HCT116 (cell line): ENCODE results near the gene PIP4K2A. TPM values are rescaled to one million over a fixed set of nuclear protein-coding genes. Genes with fewer than 3 reads are reported as not detected.

Experiments
- ATAC-seq: fragments of 200-7000 bp; cut with Tn5 transposase; 2 replicates; pipeline ENCODE4 v1.9.1; 2020; ENCODE audit warnings: mild to moderate bottlenecking, moderate library complexity
- BruUV-seq: library from RNA; stranded (reverse); fragments of 400-500 nt; replicated peaks from 2 replicates; lab custom pipeline; 2021; lab: Mats Ljungman, UMichigan
- CTCF ChIA-PET: fragments of 300-600 bp; sonication (Branson Sonifier 250); formaldehyde crosslinking; loops from one replicate; lab custom pipeline; 2021; ENCODE audit warnings: antibody characterized with exemption; lab: Charles Lee
- POLR2A ChIA-PET: fragments of 300-600, 350-600 bp; sonication (Branson Sonifier 250); formaldehyde crosslinking; loops from one replicate; lab custom pipeline; 2021; ENCODE audit warnings: antibody characterized with exemption; lab: Charles Lee
- RAD21 ChIA-PET, 2 experiments: fragments of 300-600 bp; sonication (Branson Sonifier 250); formaldehyde crosslinking; loops; one replicate each; lab custom pipeline; 2023; ENCODE audit warnings: low total read pairs in 2 of 2; ENCODE audit not compliant: uncharacterized antibody in 2 of 2, unreplicated experiment in 2 of 2, low non-redundant PET in 1 of 2; lab: Charles Lee
- DNase-seq: peaks from one replicate; pipeline ENCODE4 v3.0.0-alpha.2; 2010; ENCODE audit warnings: low read depth, low spot score
- H2AFZ ChIP-seq: fragments of 200-600 bp; shearing (Covaris generic), sonication (generic); 2 replicates; pipeline ENCODE4 v1.6.1; 2017; ENCODE audit warnings: low read depth, mixed run types, mixed read lengths, antibody characterized with exemption, low read length; ENCODE audit not compliant: poor library complexity, severe bottlenecking
- H3K27ac ChIP-seq: 2 replicates; pipeline ENCODE4 v1.5.1; 2012; ENCODE audit warnings: low read depth, low read length
- H3K27me3 ChIP-seq: fragments of 200-600 bp; sonication (generic); 2 replicates; pipeline ENCODE4 v1.6.1; 2016; ENCODE audit warnings: mixed run types, low read length, mixed read lengths; ENCODE audit not compliant: insufficient read depth
- H3K36me3 ChIP-seq, 2 experiments: fragments of 200-500 bp in 1 of 2; fragments of 200-600 bp in 1 of 2; sonication (Bioruptor generic) in 1 of 2; sonication (generic) in 1 of 2; 2 replicates each; pipeline versions ENCODE4 v1.5.1 to v1.6.1; 2014 to 2016; ENCODE audit warnings: low read length in 2 of 2, inconsistent platforms in 1 of 2, mixed read lengths in 1 of 2, mixed run types in 1 of 2; ENCODE audit not compliant: insufficient read depth in 2 of 2, control insufficient read depth in 1 of 2
- H3K4me1 ChIP-seq, 2 experiments: fragments of 200-600 bp in 1 of 2; sonication (generic) in 1 of 2; 2 replicates each; pipeline versions ENCODE4 v1.5.1 to v1.6.1; 2012 to 2017; ENCODE audit warnings: low read length in 2 of 2, inconsistent platforms in 1 of 2, mild to moderate bottlenecking in 1 of 2, mixed read lengths in 1 of 2, mixed run types in 1 of 2, moderate library complexity in 1 of 2; ENCODE audit not compliant: insufficient read depth in 2 of 2, control insufficient read depth in 1 of 2
- H3K4me2 ChIP-seq: fragments of 200-600 bp; sonication (generic); 2 replicates; pipeline ENCODE4 v1.6.1; 2017; ENCODE audit warnings: mixed run types, low read length, mixed read lengths
- H3K4me3 ChIP-seq, 2 experiments: fragments of 200-600 bp in 1 of 2; sonication (generic) in 1 of 2; replicated peaks in 1 of 2; 2 replicates each; pipeline ENCODE4 v1.5.1; 2011 to 2016; ENCODE audit warnings: low read length in 2 of 2, control low read depth in 1 of 2, low read depth in 1 of 2, mild to moderate bottlenecking in 1 of 2, mixed read lengths in 1 of 2, mixed run types in 1 of 2
- H3K79me2 ChIP-seq: fragments of 200-600 bp; sonication (generic); 2 replicates; pipeline ENCODE4 v1.6.1; 2017; ENCODE audit warnings: mild to moderate bottlenecking, mixed run types, low read length, moderate library complexity, mixed read lengths; ENCODE audit not compliant: insufficient read depth
- H3K9ac ChIP-seq: fragments of 200-600 bp; sonication (generic); 2 replicates; pipeline ENCODE4 v1.6.1; 2016; ENCODE audit warnings: low read length, mixed read lengths
- H3K9me2 ChIP-seq: fragments of 200-600 bp; sonication (generic), shearing (Covaris generic); 2 replicates; pipeline ENCODE4 v1.6.1; 2017; ENCODE audit warnings: mixed run types, mild to moderate bottlenecking, moderate library complexity; ENCODE audit not compliant: insufficient read depth
- H3K9me3 ChIP-seq, 2 experiments: fragments of 200-500 bp in 1 of 2; fragments of 200-600 bp in 1 of 2; sonication (Bioruptor generic) in 1 of 2; sonication (generic) in 1 of 2; 2 replicates each; pipeline ENCODE4 v1.6.1; 2014 to 2017; ENCODE audit warnings: low read length in 2 of 2, mixed read lengths in 2 of 2, inconsistent platforms in 1 of 2, low read depth in 1 of 2, mild to moderate bottlenecking in 1 of 2, mixed run types in 1 of 2, moderate library complexity in 1 of 2; ENCODE audit not compliant: control insufficient read depth in 1 of 2, insufficient read depth in 1 of 2
- H4K20me1 ChIP-seq: fragments of 200-600 bp; sonication (generic), shearing (Covaris generic); 2 replicates; pipeline ENCODE4 v1.6.1; 2017; ENCODE audit warnings: mixed run types, mild to moderate bottlenecking, moderate library complexity; ENCODE audit not compliant: insufficient read depth
- ATF3 ChIP-seq: IDR thresholded peaks from 2 replicates; pipeline ENCODE4 v1.6.1; 2012
- CEBPB ChIP-seq: IDR thresholded peaks from 2 replicates; pipeline ENCODE4 v1.6.1; 2012; ENCODE audit warnings: low read depth
- CTCF ChIP-seq, 3 experiments: fragments of 200-600 bp in 1 of 3; sonication (generic) in 1 of 3; IDR thresholded peaks in 2 of 3; conservative IDR thresholded peaks in 1 of 3; 2 replicates each; pipeline ENCODE4 v1.5.1; 2012 to 2017; ENCODE audit warnings: low read depth in 2 of 3, low read length in 2 of 3, antibody characterized with exemption in 1 of 3, borderline replicate concordance in 1 of 3, control low read depth in 1 of 3, mild to moderate bottlenecking in 1 of 3, mixed read lengths in 1 of 3, mixed run types in 1 of 3, moderate library complexity in 1 of 3; ENCODE audit not compliant: insufficient read depth in 1 of 3
- EGR1 ChIP-seq: IDR thresholded peaks from 2 replicates; pipeline ENCODE4 v1.6.1; 2012; ENCODE audit warnings: low read depth
- ELF1 ChIP-seq: IDR thresholded peaks from 2 replicates; pipeline ENCODE4 v1.6.1; 2012; ENCODE audit warnings: low read depth, borderline replicate concordance
- EZH2phosphoT487 ChIP-seq: fragments of 200-600 bp; IDR thresholded peaks from 2 replicates; pipeline ENCODE4 v1.6.1; 2018; ENCODE audit warnings: antibody characterized with exemption, borderline replicate concordance
- JUND ChIP-seq: IDR thresholded peaks from 2 replicates; pipeline ENCODE4 v1.6.1; 2012
- POLR2A ChIP-seq: IDR thresholded peaks from 2 replicates; pipeline ENCODE4 v1.7.0; 2011; ENCODE audit warnings: borderline replicate concordance; ENCODE audit not compliant: insufficient read depth, insufficient read length; ENCODE audit errors: extremely low read depth
- RAD21 ChIP-seq: IDR thresholded peaks from 2 replicates; pipeline ENCODE4 v1.6.1; 2012; ENCODE audit warnings: low read depth, mild to moderate bottlenecking
- REST ChIP-seq: IDR thresholded peaks from 2 replicates; pipeline ENCODE4 v1.6.1; 2012; ENCODE audit warnings: low read depth
- SIN3A ChIP-seq: IDR thresholded peaks from 2 replicates; pipeline ENCODE4 v1.6.1; 2012; ENCODE audit warnings: low read depth
- SP1 ChIP-seq: IDR thresholded peaks from 2 replicates; pipeline ENCODE4 v1.6.1; 2012; ENCODE audit warnings: low read depth
- SRF ChIP-seq: IDR thresholded peaks from 2 replicates; pipeline ENCODE4 v1.6.1; 2012; ENCODE audit warnings: low read depth
- TCF7L2 ChIP-seq: IDR thresholded peaks from 2 replicates; pipeline ENCODE4 v1.7.0; 2011; ENCODE audit warnings: borderline replicate concordance, inconsistent platforms; ENCODE audit not compliant: insufficient read depth, insufficient read length; ENCODE audit errors: extremely low read depth
- ZBTB33 ChIP-seq: IDR thresholded peaks from 2 replicates; pipeline ENCODE4 v1.6.1; 2011; ENCODE audit warnings: mild to moderate bottlenecking, low read length, moderate library complexity; ENCODE audit not compliant: insufficient replicate concordance; ENCODE audit errors: extremely low read depth
- ZFX ChIP-seq: fragments of 450-650 bp; IDR thresholded peaks from 2 replicates; pipeline ENCODE4 v1.6.1; 2017
- ZNF274 ChIP-seq: fragments of 200-500 bp; sonication (Bioruptor generic); IDR thresholded peaks from 2 replicates; pipeline ENCODE4 v1.6.1; 2014; ENCODE audit warnings: mild to moderate bottlenecking, low read depth, low read length, inconsistent platforms
- intact Hi-C: fragments of 100-400 bp; cut with micrococcal nuclease; formaldehyde crosslinking; loops from 2 replicates; pipeline ENCODE4 v1.10.0; 2022
- total RNA-seq: library from RNA; stranded (reverse); gene quantifications from one replicate; pipeline ENCODE4 v1.2.1, GENCODE V29; 2021; ENCODE audit not compliant: unreplicated experiment

PIP4K2A gene
- total RNA-seq, 1 experiment from 2014 or later: 41.9 TPM

GRCh38 chr10:22626784-22627183 is 87.6 kb downstream of the PIP4K2A start:
- Histone ChIP-seq H3K27ac (no peak overlapping the region), H3K9me3 (no peaks in the 10 kb centered on the region), H3K4me3 (no peak overlapping the region), H2AFZ (no peak overlapping the region), H3K4me2 (peak overlapping the region; percentile 52; the same call in 1 of the 2 replicates), H3K9me2 (no peaks in the 10 kb centered on the region), H3K36me3 (no peaks in the 10 kb centered on the region), H3K9ac (no peak overlapping the region; the same call in 1 of the 2 replicates), H3K79me2 (peaks cover 100% of the 10 kb centered on the region), H3K27me3 (no peaks in the 10 kb centered on the region), H4K20me1 (peaks cover 5% of the 10 kb centered on the region; the same call in 1 of the 2 replicates), H3K4me1 (peaks cover 65 to 100% of the 10 kb centered on the region in 2 experiments)
- ATAC-seq (no peak), DNase-seq (no peak)
- intact Hi-C loops: no loop called here
- POLR2A ChIA-PET: no interaction called here
- CTCF ChIA-PET: no interaction called here
- RAD21 ChIA-PET: no interaction called here
- no TSS peak for BruUV-seq
- TF ChIP-seq ELF1 (no peak), EZH2phosphoT487 (no peak), SRF (no peak), JUND (no peak), REST (no peak), CTCF (IDR thresholded peaks at IDR 0.05 in 2 of 3, conservative IDR thresholded peaks at IDR 0.05 in 1 of 3; ENCODE audit: borderline replicate concordance in 1 of 3, insufficient read depth in 1 of 3, low read depth in 2 of 3, low read length in 2 of 3) (no peak), POLR2A (no peak), TCF7L2 (no peak), SP1 (no peak), ATF3 (no peak), EGR1 (no peak), RAD21 (no peak), ZBTB33 (no peak), ZFX (no peak), SIN3A (no peak), CEBPB (no peak), ZNF274 (no peak)
